ENCODE measurements around the gene NAB2. TPM values are rescaled to one million over a fixed set of nuclear protein-coding genes. Genes with fewer than 3 reads are reported as not detected.
"Not testable (repeated sequence)": the region's sequence is repeated elsewhere in the genome, so short reads cannot be mapped to it uniquely, and the experiment has no call there.

NAB2 gene
- total RNA-seq, 1 experiment from 2014 or later, result 17.8 TPM

GRCh38 chr12:57069523-57069922 is 19.4 kb upstream of the NAB2 start:
- peak; percentile 87 for DNase-seq (ENCODE audit: low spot score)

GRCh38 chr12:57072661-57073060 is 16.3 kb upstream of the NAB2 start:
- no peak for DNase-seq (ENCODE audit: low spot score)

GRCh38 chr12:57073566-57074450 is 15.1 kb upstream of the NAB2 start:
- DNase-seq (ENCODE audit: low spot score), result not testable (repeated sequence)

GRCh38 chr12:57078519-57079404 is 10.2 kb upstream of the NAB2 start, which contains the start of gene NEMP1:
Gene NEMP1, minus strand, starts transcription at chr12:57078791. Its CDS starts 46 bp downstream, at chr12:57078745.
- peak; percentile 99 for DNase-seq (ENCODE audit: low spot score)

GRCh38 chr12:57079821-57080220 is 9.1 kb upstream of the NAB2 start:
- no peak for DNase-seq (ENCODE audit: low spot score)

- DNase-seq (ENCODE audit: low spot score), result no peak
These were observed 8.1 kb upstream of the NAB2 start for GRCh38 chr12:57080855-57081254.

GRCh38 chr12:57085999-57086492 is 2.9 kb upstream of the NAB2 start:
- DNase-seq (ENCODE audit: low spot score), result no peak

GRCh38 chr12:57086493-57087009 is 2.4 kb upstream of the NAB2 start:
- DNase-seq (ENCODE audit: low spot score), result no peak

- DNase-seq (ENCODE audit: low spot score), result peak; percentile 62
These were observed 1.8 kb upstream of the NAB2 start for GRCh38 chr12:57087010-57087690.

- peak; percentile 66 for DNase-seq (ENCODE audit: low spot score)
These were observed 1.1 kb upstream of the NAB2 start for GRCh38 chr12:57087691-57088353.

GRCh38 chr12:57089271-57090245 is 644 bp downstream of the NAB2 start:
- DNase-seq (ENCODE audit: low spot score), result peak; percentile 47

GRCh38 chr12:57090490-57090889 is 1.6 kb downstream of the NAB2 start:
- no peak for DNase-seq (ENCODE audit: low spot score)

- DNase-seq (ENCODE audit: low spot score), result no peak
These were observed 2.2 kb downstream of the NAB2 start for GRCh38 chr12:57090924-57091637.

GRCh38 chr12:57091638-57092528 is 3.0 kb downstream of the NAB2 start:
- DNase-seq (ENCODE audit: low spot score), result no peak

GRCh38 chr12:57092529-57092862 is 3.6 kb downstream of the NAB2 start:
- no peak for DNase-seq (ENCODE audit: low spot score)

GRCh38 chr12:57092876-57093414 is 4.0 kb downstream of the NAB2 start:
- no peak for DNase-seq (ENCODE audit: low spot score)

GRCh38 chr12:57093415-57094207 is 4.7 kb downstream of the NAB2 start:
- no peak for DNase-seq (ENCODE audit: low spot score)
